ENCODE data around the gene DCLK3.

- TF ChIP-seq, protein P1, sequence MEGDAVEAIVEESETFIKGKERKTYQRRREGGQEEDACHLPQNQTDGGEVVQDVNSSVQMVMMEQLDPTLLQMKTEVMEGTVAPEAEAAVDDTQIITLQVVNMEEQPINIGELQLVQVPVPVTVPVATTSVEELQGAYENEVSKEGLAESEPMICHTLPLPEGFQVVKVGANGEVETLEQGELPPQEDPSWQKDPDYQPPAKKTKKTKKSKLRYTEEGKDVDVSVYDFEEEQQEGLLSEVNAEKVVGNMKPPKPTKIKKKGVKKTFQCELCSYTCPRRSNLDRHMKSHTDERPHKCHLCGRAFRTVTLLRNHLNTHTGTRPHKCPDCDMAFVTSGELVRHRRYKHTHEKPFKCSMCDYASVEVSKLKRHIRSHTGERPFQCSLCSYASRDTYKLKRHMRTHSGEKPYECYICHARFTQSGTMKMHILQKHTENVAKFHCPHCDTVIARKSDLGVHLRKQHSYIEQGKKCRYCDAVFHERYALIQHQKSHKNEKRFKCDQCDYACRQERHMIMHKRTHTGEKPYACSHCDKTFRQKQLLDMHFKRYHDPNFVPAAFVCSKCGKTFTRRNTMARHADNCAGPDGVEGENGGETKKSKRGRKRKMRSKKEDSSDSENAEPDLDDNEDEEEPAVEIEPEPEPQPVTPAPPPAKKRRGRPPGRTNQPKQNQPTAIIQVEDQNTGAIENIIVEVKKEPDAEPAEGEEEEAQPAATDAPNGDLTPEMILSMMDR (IDR thresholded peaks at IDR 0.05 in 4 of 5, conservative IDR thresholded peaks at IDR 0.05 in 1 of 5), result no peak
- TF ChIP-seq POLR2A (IDR thresholded peaks at IDR 0.05), result no peak
These were observed 94.6 kb downstream of the DCLK3 start for GRCh38 chr3:36669764-36670163.
